OCI-LY1 (cell line): ENCODE data around the gene TXNIP.

Experiments used
- H2AFZ ChIP-seq: fragments of 200-600 bp; sonication (generic), shearing (Covaris generic); 2 replicates; pipeline ENCODE4 v1.6.0; 2014; ENCODE audit warnings: antibody characterized with exemption, mild to moderate bottlenecking, low read length
- H3F3A ChIP-seq: fragments of 200-600 bp; sonication (generic), shearing (Covaris generic); 2 replicates; pipeline ENCODE4 v1.6.0; 2014; ENCODE audit warnings: mild to moderate bottlenecking, antibody characterized with exemption, low read length, moderate library complexity; ENCODE audit not compliant: insufficient read depth
- H3K27ac ChIP-seq: fragments of 200-600 bp; sonication (generic); 2 replicates; pipeline ENCODE4 v1.5.1; 2014; ENCODE audit warnings: low read length, mixed run types, mild to moderate bottlenecking, low read depth; ENCODE audit not compliant: poor library complexity, severe bottlenecking
- H3K27me3 ChIP-seq: fragments of 200-600 bp; sonication (generic); 2 replicates; pipeline ENCODE4 v1.6.0; 2014; ENCODE audit warnings: antibody characterized with exemption, mild to moderate bottlenecking, low read length, moderate library complexity; ENCODE audit not compliant: insufficient read depth
- H3K36me3 ChIP-seq: fragments of 200-600 bp; sonication (generic); 2 replicates; pipeline ENCODE4 v1.6.1; 2014; ENCODE audit warnings: mild to moderate bottlenecking, antibody characterized with exemption, low read length, moderate library complexity, mixed read lengths; ENCODE audit not compliant: insufficient read depth
- H3K4me1 ChIP-seq: fragments of 200-600 bp; sonication (generic); 2 replicates; pipeline ENCODE4 v1.5.1; 2014; ENCODE audit warnings: mild to moderate bottlenecking, low read length, moderate library complexity; ENCODE audit not compliant: insufficient read depth, severe bottlenecking
- H3K4me2 ChIP-seq: fragments of 200-600 bp; sonication (generic), shearing (Covaris generic); 2 replicates; pipeline ENCODE4 v1.6.1; 2014; ENCODE audit warnings: low read length
- H3K4me3 ChIP-seq: fragments of 200-600 bp; sonication (generic); 2 replicates; pipeline ENCODE4 v1.5.1; 2014; ENCODE audit warnings: low read length, low read depth, mild to moderate bottlenecking, mixed read lengths; ENCODE audit not compliant: poor library complexity, severe bottlenecking
- H3K79me2 ChIP-seq: fragments of 200-600 bp; shearing (Covaris generic); 2 replicates; pipeline ENCODE4 v1.6.1; 2016; ENCODE audit warnings: mixed run types, low read length, mixed read lengths; ENCODE audit not compliant: insufficient read depth
- H3K9ac ChIP-seq: fragments of 200-600 bp; sonication (generic), shearing (Covaris generic); 2 replicates; pipeline ENCODE4 v1.6.1; 2014; ENCODE audit warnings: mild to moderate bottlenecking, low read length, mixed read lengths
- H3K9me2 ChIP-seq: fragments of 200-600 bp; sonication (generic), shearing (Covaris generic); 2 replicates; pipeline ENCODE4 v1.6.1; 2014; ENCODE audit warnings: low read depth, mild to moderate bottlenecking, low read length, mixed read lengths
- H3K9me3 ChIP-seq: fragments of 200-600 bp; shearing (Covaris generic); 2 replicates; pipeline ENCODE4 v1.6.1; 2014; ENCODE audit warnings: low read length, mixed read lengths
- H4K20me1 ChIP-seq: fragments of 200-600 bp; sonication (generic), shearing (Covaris generic); 2 replicates; pipeline ENCODE4 v1.6.0; 2016; ENCODE audit warnings: mild to moderate bottlenecking, low read length; ENCODE audit not compliant: insufficient read depth
- CTCF ChIP-seq: fragments of 200-600 bp; sonication (generic), shearing (Covaris generic); IDR thresholded peaks from 2 replicates; pipeline ENCODE4 v1.5.1; 2017; ENCODE audit warnings: mild to moderate bottlenecking, antibody characterized with exemption, low read length, moderate library complexity, mixed read lengths
- EZH2 ChIP-seq: fragments of 200-600 bp; sonication (generic), shearing (Covaris generic); IDR thresholded peaks from 2 replicates; pipeline ENCODE4 v1.8.0; 2017; ENCODE audit warnings: borderline replicate concordance, mixed run types, mild to moderate bottlenecking, antibody characterized with exemption, low read length, moderate library complexity, mixed read lengths

Gene TXNIP

GRCh38 chr1:146036241-146036964 is 40.0 kb upstream of the TXNIP start:
- no peaks in the 10 kb centered on the region for H3K9me3 ChIP-seq
- no peaks in the 10 kb centered on the region for H4K20me1 ChIP-seq
- H3K4me3 ChIP-seq: peak overlapping the region; percentile 67
- no peaks in the 10 kb centered on the region for H3K27me3 ChIP-seq
- H3K79me2 ChIP-seq: no peaks in the 10 kb centered on the region
- 0 out of 2 replicates have a peak, but pooled peaks cover 6% of the 10 kb centered on the region for H3F3A ChIP-seq
- H3K4me2 ChIP-seq: peak overlapping the region; percentile 88
- H3K9ac ChIP-seq: peak overlapping the region; percentile 72
- no peaks in the 10 kb centered on the region for H3K36me3 ChIP-seq
- H3K4me1 ChIP-seq: peaks cover 27% of the 10 kb centered on the region
- TF ChIP-seq CTCF: no peak
- no peak for TF ChIP-seq EZH2
- no peak overlapping the region for H2AFZ ChIP-seq
- H3K9me2 ChIP-seq: no peaks in the 10 kb centered on the region
- H3K27ac ChIP-seq: peak overlapping the region; percentile 85

- peak overlapping the region; percentile 67 for H3K4me3 ChIP-seq
- H3K9ac ChIP-seq: peak overlapping the region; percentile 22
Measured at GRCh38 chr1:146035048-146035423, 38.7 kb upstream of the TXNIP start.

GRCh38 chr1:146032631-146033219 is 36.3 kb upstream of the TXNIP start:
- Histone ChIP-seq H3K27me3 (no peaks in the 10 kb centered on the region), H3K4me1 (peaks cover 27% of the 10 kb centered on the region), H2AFZ (0 out of 2 replicates have a peak overlapping the region, but pooled peaks have one; percentile 15), H3K9ac (no peak overlapping the region), H4K20me1 (no peaks in the 10 kb centered on the region), H3F3A (0 out of 2 replicates have a peak, but pooled peaks cover 6% of the 10 kb centered on the region), H3K9me3 (no peaks in the 10 kb centered on the region), H3K27ac (peak overlapping the region; percentile 21), H3K4me2 (0 out of 2 replicates have a peak overlapping the region, but pooled peaks have one; percentile 17), H3K79me2 (no peaks in the 10 kb centered on the region), H3K4me3 (no peak overlapping the region), H3K36me3 (no peaks in the 10 kb centered on the region), H3K9me2 (no peaks in the 10 kb centered on the region)
- TF ChIP-seq CTCF (peak; percentile 72), EZH2 (no peak)

More at GRCh38 chr1:146035048-146035423, 38.7 kb upstream of the TXNIP start:
- no peaks in the 10 kb centered on the region for H3K9me2 ChIP-seq
- no peak for TF ChIP-seq CTCF
- no peak for TF ChIP-seq EZH2
- peaks cover 27% of the 10 kb centered on the region for H3K4me1 ChIP-seq
- no peaks in the 10 kb centered on the region for H3K9me3 ChIP-seq
- peak overlapping the region; percentile 68 for H2AFZ ChIP-seq
- peak overlapping the region; percentile 88 for H3K4me2 ChIP-seq
- 0 out of 2 replicates have a peak, but pooled peaks cover 6% of the 10 kb centered on the region for H3F3A ChIP-seq
- H4K20me1 ChIP-seq: no peaks in the 10 kb centered on the region
- no peaks in the 10 kb centered on the region for H3K36me3 ChIP-seq
- H3K27ac ChIP-seq: peak overlapping the region; percentile 1
- no peaks in the 10 kb centered on the region for H3K79me2 ChIP-seq
- no peaks in the 10 kb centered on the region for H3K27me3 ChIP-seq
